ENCODE results near the gene DLL1. TPM values are rescaled to one million over a fixed set of nuclear protein-coding genes. Genes with fewer than 3 reads are reported as not detected.

Gene DLL1
- total RNA-seq, 1 experiment from 2014 or later: 2.8 TPM

GRCh38 chr6:170311696-170312095 is 20.8 kb upstream of the DLL1 start:
- no peak overlapping the region for H2BK12ac ChIP-seq (ENCODE audit: insufficient read length, low read depth, low read length)
- no peak overlapping the region for H3K18ac ChIP-seq (ENCODE audit: insufficient read length, low read depth, low read length)
- no peaks in the 10 kb centered on the region for H4K20me1 ChIP-seq (ENCODE audit: control insufficient read depth, insufficient read depth, insufficient read length)
- Mint-ChIP-seq H3K27me3 (ENCODE audit: low read depth) (peaks cover 16% of the 10 kb centered on the region), H3K36me3 (ENCODE audit: insufficient read depth in 1 of 3, low read depth in 3 of 3) (peaks cover 2 to 9% (median 5%) of the 10 kb centered on the region in 3 experiments; a peak in 4 of 7 replicates), H3K4me3 (no peak overlapping the region), H3K4me1 (peaks cover 28 to 32% of the 10 kb centered on the region in 2 experiments), H3K27ac (no peak overlapping the region; a peak in 1 of 7 replicates), H3K9me3 (peaks cover 0 to 7% of the 10 kb centered on the region in 2 experiments; a peak in 1 of 5 replicates)
- WGBS (ENCODE audit: extremely low coverage, insufficient read length, low lambda C conversion rate): no CpG with 5 or more reads among the region's 5 CpGs
- H3T11ph ChIP-seq (ENCODE audit: low read length): no peak overlapping the region
- H3K23me2 ChIP-seq (ENCODE audit: insufficient read length, low read depth, low read length, poor library complexity, severe bottlenecking): peaks cover 7% of the 10 kb centered on the region
- no peak overlapping the region for H3K9ac ChIP-seq (ENCODE audit: extremely low read depth, insufficient read length, low read length)
- H3K14ac ChIP-seq (ENCODE audit: insufficient read depth, low read length): no peak overlapping the region
- H3K4ac ChIP-seq (ENCODE audit: low read depth, low read length): no peak overlapping the region
- H3K4me2 ChIP-seq (ENCODE audit: insufficient read depth, insufficient read length, low read length): no peak overlapping the region
- H3K9me3 ChIP-seq (ENCODE audit: control insufficient read depth, low read depth, low read length): no peaks in the 10 kb centered on the region
- no peak overlapping the region for H2BK20ac ChIP-seq (ENCODE audit: low read depth, low read length, poor library complexity, severe bottlenecking)
- no peak overlapping the region for H2AK5ac ChIP-seq (ENCODE audit: insufficient read length, low read length)
- no peak overlapping the region for H4K8ac ChIP-seq (replicated peaks; ENCODE audit: insufficient read length, low read depth, low read length)
- no peak overlapping the region for H4K91ac ChIP-seq (ENCODE audit: insufficient read length, low read depth, low read length)
- no peak overlapping the region for H3K23ac ChIP-seq (ENCODE audit: insufficient read length, low read depth, low read length)
- H3K56ac ChIP-seq (ENCODE audit: insufficient read length, low read depth, low read length): no peak overlapping the region
- H4K5ac ChIP-seq (ENCODE audit: insufficient read length, low read depth, low read length): no peak overlapping the region
- no peaks in the 10 kb centered on the region; the same call in 1 of the 2 replicates for H3K27me3 ChIP-seq (ENCODE audit: insufficient read depth, low read length)
- H2BK120ac ChIP-seq (ENCODE audit: low read depth, low read length, poor library complexity, severe bottlenecking): no peak overlapping the region
- H2BK15ac ChIP-seq (ENCODE audit: low read depth, low read length): no peak overlapping the region
- no peak overlapping the region for H2AFZ ChIP-seq (ENCODE audit: low read length)
- H3K79me1 ChIP-seq (ENCODE audit: insufficient read depth, low read depth, low read length, poor library complexity, severe bottlenecking): peaks cover 5% of the 10 kb centered on the region
- no peak for DNase-seq
- no peak overlapping the region for H3K27ac ChIP-seq (ENCODE audit: insufficient read length, low read depth, low read length)
- no peak for TF ChIP-seq CTCF (conservative IDR thresholded peaks at IDR 0.05)
- peaks cover 2% of the 10 kb centered on the region; the same call in 1 of the 2 replicates for H3K79me2 ChIP-seq (ENCODE audit: insufficient read depth, low read length)
- H3K4me1 ChIP-seq (ENCODE audit: insufficient read depth, low read length): peaks cover 7% of the 10 kb centered on the region; the same call in 1 of the 2 replicates
- H2BK5ac ChIP-seq (ENCODE audit: insufficient read length, low read length): no peak overlapping the region
